AG10803 (cell line): ENCODE results near the gene SUSD3.

Experiments
- DNase-seq: peaks from one replicate; pipeline ENCODE4 v3.0.0; 2010; ENCODE audit warnings: low read depth
- H3K4me3 ChIP-seq: 2 replicates; pipeline ENCODE4 v1.5.1; 2011; ENCODE audit warnings: mild to moderate bottlenecking, low read length, control low read depth
- TF ChIP-seq, protein P1 (sequence below): conservative IDR thresholded peaks from 2 replicates; pipeline ENCODE4 v1.5.1; 2011; ENCODE audit warnings: mild to moderate bottlenecking, low read length, control low read depth, inconsistent platforms

SUSD3 gene

DNA sequence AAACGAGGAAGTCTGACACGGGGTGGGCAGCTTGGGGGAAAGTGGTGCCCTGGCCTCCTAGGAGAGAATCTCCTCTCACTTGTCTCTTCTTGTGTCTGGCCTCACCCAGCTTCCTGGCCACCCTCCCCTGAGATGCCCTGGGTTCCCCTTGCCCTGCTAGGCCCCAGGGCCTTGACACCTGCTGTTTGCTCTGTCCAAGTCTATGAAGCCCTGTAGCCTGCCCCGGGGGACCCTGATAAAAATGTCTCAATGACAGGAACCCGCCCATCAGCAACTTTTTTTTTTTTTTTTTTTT is 35.0 kb upstream of the SUSD3 start:
- no peak for DNase-seq
- H3K4me3 ChIP-seq = no peak overlapping the region
- TF ChIP-seq, protein P1, sequence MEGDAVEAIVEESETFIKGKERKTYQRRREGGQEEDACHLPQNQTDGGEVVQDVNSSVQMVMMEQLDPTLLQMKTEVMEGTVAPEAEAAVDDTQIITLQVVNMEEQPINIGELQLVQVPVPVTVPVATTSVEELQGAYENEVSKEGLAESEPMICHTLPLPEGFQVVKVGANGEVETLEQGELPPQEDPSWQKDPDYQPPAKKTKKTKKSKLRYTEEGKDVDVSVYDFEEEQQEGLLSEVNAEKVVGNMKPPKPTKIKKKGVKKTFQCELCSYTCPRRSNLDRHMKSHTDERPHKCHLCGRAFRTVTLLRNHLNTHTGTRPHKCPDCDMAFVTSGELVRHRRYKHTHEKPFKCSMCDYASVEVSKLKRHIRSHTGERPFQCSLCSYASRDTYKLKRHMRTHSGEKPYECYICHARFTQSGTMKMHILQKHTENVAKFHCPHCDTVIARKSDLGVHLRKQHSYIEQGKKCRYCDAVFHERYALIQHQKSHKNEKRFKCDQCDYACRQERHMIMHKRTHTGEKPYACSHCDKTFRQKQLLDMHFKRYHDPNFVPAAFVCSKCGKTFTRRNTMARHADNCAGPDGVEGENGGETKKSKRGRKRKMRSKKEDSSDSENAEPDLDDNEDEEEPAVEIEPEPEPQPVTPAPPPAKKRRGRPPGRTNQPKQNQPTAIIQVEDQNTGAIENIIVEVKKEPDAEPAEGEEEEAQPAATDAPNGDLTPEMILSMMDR = no peak

DNA sequence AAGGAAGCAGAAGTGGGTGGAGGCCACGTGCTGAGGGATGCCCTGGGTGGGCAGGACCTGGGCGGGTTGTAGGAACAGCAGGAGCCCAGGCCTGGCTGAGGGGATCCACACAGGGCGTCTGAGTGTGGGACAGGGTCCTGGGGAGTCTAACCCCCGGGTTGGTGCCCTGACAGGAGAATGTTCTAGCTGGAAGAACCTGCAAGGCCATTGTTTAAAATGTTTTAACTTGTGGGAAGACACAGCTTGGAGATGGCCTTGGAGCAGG is 33.9 kb upstream of the SUSD3 start:
- no peak for DNase-seq
- no peak overlapping the region for H3K4me3 ChIP-seq
- TF ChIP-seq, protein P1 = no peak

GRCh38 chr9:93024986-93025630 is 33.4 kb upstream of the SUSD3 start:
- TF ChIP-seq, protein P1 = no peak
- no peak overlapping the region for H3K4me3 ChIP-seq
- no peak for DNase-seq

DNA sequence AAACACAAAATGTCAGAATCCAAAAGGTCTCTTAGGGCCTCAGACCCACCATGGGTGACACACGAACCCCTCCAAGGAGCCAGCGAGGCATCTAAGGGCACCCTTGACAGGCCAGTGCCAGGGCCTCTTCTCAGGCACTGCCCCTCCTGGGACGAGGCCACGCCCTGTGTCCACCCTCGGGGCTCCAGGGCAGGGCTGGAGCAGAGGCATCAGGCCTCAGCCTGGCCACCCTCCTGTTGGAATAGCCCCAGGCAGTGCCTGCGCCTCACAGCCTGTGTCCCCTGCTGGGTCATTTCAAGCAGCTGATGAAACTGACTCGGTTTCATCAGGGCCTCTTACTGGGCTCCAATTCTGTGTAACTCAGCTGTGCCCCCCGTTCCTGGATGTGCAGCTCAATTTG is 32.8 kb upstream of the SUSD3 start:
- no peak for DNase-seq
- TF ChIP-seq, protein P1 = no peak
- H3K4me3 ChIP-seq = no peak overlapping the region

DNA sequence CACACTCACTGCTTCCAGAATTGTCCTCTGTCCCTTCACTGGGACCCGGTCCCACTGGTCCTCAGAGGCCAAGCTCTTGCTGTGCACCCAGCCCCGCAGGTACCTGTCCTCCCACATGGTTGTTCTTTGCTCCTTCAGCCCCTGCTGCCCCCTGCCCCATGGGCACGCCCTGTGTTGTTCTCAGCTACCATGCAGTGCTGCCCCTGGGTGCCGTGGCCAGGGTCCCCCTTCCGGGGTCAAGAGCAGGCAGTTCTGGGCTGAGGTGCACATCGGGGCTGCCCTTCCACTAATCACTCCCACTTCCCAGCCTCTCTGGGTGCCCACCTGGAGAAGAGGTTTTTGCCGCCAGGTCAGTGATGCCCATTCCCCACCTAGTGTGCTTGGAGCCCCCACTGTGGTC is 31.9 kb upstream of the SUSD3 start:
- DNase-seq = no peak
- no peak overlapping the region for H3K4me3 ChIP-seq
- TF ChIP-seq, protein P1 = no peak

- DNase-seq = no peak
- no peak overlapping the region for H3K4me3 ChIP-seq
- TF ChIP-seq, protein P1 = no peak
These were observed 30.8 kb upstream of the SUSD3 start for GRCh38 chr9:93027750-93028149.

- DNase-seq = no peak
- no peak overlapping the region for H3K4me3 ChIP-seq
- TF ChIP-seq, protein P1 = no peak
These were observed 30.0 kb upstream of the SUSD3 start for GRCh38 chr9:93028448-93029006.
